ENCODE measurements around the gene CENPVL3. TPM values are rescaled to one million over a fixed set of nuclear protein-coding genes. Genes with fewer than 3 reads are reported as not detected.

CENPVL3 gene
- total RNA-seq: not detected in 2 replicates

GRCh38 chrX:51618241-51619155, at the start of gene CENPVL3:
TSS of gene CENPVL3 (minus strand) at chrX:51618912. CDS start at chrX:51618873, 39 bp downstream.

Other genes starting within 250 kb of the CENPVL3 start
- 7.6 and 14.0 TPM in 2 replicates for gene NUDT11, start 122.3 kb downstream of the CENPVL3 start, total RNA-seq
- not detected in 2 replicates for gene CENPVL2, start 63.9 kb upstream of the CENPVL3 start, total RNA-seq
- gene CENPVL1, start 91.6 kb upstream of the CENPVL3 start, total RNA-seq: not detected in 2 replicates
- gene GSPT2, start 124.5 kb upstream of the CENPVL3 start, total RNA-seq: 5.4 and 6.3 TPM in 2 replicates